ENCODE results near the gene AP3M1. TPM values are rescaled to one million over a fixed set of nuclear protein-coding genes. Genes with fewer than 3 reads are reported as not detected.

The AP3M1 gene
- total RNA-seq, 1 donor from 2014 or later = 33.7 TPM

DNA sequence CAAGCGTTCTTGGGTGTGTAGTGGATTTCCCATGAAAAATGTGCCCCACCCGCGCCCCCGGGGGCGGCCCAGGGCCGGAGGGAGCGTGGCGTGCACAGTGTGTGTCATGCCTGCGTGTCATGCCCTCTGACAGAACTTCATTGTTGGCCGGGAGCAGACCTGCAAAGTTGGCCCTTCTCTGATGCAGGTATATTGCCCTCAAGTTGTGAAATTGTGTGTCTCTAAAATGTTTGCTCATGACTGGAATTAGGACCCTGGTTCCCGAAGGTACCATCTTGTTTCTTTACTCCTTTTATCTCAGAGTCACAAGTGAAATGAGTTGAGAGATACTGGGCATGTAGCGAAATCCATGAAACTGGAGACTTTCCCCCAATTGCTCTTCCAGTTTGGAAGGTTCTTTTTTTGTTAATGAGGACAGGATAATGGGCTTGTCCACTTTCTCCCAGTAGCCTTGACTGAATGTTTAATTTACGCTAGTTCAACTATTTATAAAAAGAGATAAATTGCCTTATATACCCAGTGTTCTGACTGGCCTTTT, 26.6 kb upstream of the AP3M1 start:
- DNase-seq (peak; percentile 64), ATAC-seq (peak; percentile 66 to 67)
- peak overlapping the region; percentile 71 for H3K4me3 ChIP-seq
- intact Hi-C loops (cut with DNase I) = no loop called here
- peak overlapping the region; percentile 89 for H3K27ac ChIP-seq
- TF ChIP-seq, protein P1, sequence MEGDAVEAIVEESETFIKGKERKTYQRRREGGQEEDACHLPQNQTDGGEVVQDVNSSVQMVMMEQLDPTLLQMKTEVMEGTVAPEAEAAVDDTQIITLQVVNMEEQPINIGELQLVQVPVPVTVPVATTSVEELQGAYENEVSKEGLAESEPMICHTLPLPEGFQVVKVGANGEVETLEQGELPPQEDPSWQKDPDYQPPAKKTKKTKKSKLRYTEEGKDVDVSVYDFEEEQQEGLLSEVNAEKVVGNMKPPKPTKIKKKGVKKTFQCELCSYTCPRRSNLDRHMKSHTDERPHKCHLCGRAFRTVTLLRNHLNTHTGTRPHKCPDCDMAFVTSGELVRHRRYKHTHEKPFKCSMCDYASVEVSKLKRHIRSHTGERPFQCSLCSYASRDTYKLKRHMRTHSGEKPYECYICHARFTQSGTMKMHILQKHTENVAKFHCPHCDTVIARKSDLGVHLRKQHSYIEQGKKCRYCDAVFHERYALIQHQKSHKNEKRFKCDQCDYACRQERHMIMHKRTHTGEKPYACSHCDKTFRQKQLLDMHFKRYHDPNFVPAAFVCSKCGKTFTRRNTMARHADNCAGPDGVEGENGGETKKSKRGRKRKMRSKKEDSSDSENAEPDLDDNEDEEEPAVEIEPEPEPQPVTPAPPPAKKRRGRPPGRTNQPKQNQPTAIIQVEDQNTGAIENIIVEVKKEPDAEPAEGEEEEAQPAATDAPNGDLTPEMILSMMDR (IDR thresholded peaks at IDR 0.05) = no peak
- H3K27me3 ChIP-seq (ENCODE audit: low read depth) = no peaks in the 10 kb centered on the region
- peaks cover 22% of the 10 kb centered on the region for H3K4me1 ChIP-seq
- H3K36me3 ChIP-seq = no peaks in the 10 kb centered on the region
- no peaks in the 10 kb centered on the region for H3K9me3 ChIP-seq

DNA sequence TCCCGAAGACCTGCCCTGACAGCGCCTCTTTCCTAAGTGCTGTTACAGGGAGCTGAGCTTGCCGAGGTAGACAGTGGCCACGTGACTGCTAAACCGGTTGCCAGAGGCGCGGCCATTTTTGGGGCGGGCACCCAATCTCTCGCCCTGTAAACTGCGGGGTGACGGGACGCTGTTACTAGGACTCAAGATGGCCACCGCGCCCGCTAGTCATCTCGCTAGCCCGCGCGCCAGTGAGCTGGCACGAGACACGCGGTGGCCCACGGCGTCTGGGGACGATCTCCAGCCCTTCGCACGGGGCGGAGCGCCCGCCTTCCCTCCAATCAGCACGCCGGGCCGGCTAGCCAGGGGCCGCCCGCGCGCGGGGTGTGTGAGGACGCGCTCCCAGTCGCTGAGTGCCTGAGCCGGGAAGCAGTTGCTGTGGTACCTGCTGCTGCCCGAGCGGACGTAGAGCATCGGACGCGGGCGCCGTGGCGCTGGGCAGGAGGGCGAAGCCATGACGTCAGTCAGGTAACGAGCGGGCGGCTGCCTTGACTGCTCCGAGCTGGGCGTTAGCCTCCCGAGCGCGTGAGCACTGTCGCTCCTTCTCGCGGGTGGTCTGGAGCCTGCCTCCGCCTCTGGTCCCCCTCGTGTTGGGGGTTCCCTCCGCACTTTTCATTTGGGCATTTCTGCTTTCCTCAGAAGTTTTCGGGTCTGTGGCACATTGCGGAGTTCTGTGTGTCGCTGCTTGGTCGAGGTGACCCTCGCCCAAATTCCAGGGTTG, 25.9 kb upstream of the AP3M1 start:
- DNase-seq = peak; percentile 99
- H3K4me3 ChIP-seq = peak overlapping the region; percentile 71
- TF ChIP-seq, protein P1 (IDR thresholded peaks at IDR 0.05) = no peak
- H3K4me1 ChIP-seq = peaks cover 22% of the 10 kb centered on the region
- H3K9me3 ChIP-seq = no peaks in the 10 kb centered on the region
- intact Hi-C loops (cut with DNase I) = no loop called here
- H3K27ac ChIP-seq = peak overlapping the region; percentile 89
- peak; percentile 98 to 99 for ATAC-seq
- no peaks in the 10 kb centered on the region for H3K36me3 ChIP-seq
- H3K27me3 ChIP-seq (ENCODE audit: low read depth) = no peaks in the 10 kb centered on the region

DNA sequence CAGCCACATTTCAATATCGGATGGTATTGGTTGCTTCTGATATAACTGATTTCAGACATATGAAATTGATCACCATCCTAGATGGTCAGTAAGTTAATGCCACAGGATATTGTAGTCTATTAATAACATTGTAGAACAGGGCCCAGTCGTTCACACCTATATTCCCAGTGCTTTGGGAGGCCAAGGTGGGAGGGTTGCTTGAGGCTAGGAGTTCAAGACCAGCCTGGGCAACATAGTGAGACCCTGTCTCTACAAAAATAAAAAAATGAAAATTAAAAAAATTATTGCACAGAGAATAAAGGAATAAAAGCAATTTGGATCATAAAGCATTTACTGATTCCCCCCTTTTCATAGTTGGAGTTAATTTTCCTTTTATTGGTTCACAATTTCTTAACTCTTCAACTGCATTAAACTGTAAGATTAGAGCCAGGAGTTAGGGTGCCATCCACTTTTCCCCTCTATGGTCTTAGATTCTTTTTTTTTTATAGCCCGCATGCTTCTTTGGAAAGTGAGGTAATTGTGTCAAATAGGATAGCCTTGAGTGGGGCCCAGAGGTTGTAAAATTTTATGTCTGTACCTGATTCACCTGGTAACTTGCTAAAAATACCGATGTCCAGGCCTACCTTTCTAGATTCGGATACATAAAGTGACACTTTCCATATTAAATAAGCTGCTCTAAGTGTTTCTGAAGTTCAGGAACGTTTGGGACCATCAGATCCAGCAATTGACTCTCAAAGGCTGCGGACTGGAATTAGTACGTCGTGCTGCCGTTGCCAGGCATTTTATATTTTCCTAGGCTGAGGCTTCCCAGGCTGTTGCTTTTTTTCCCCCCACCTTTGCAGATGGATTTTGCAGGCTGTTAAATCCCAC, 25.1 kb upstream of the AP3M1 start:
- Histone ChIP-seq H3K4me1 (peaks cover 22% of the 10 kb centered on the region), H3K9me3 (no peaks in the 10 kb centered on the region), H3K4me3 (peak overlapping the region; percentile 71), H3K36me3 (no peaks in the 10 kb centered on the region), H3K27me3 (ENCODE audit: low read depth) (no peaks in the 10 kb centered on the region), H3K27ac (peak overlapping the region; percentile 89)
- intact Hi-C loops (cut with DNase I) = no loop called here
- TF ChIP-seq, protein P1 (IDR thresholded peaks at IDR 0.05) = no peak
- DNase-seq = no peak
- ATAC-seq = no peak

DNA sequence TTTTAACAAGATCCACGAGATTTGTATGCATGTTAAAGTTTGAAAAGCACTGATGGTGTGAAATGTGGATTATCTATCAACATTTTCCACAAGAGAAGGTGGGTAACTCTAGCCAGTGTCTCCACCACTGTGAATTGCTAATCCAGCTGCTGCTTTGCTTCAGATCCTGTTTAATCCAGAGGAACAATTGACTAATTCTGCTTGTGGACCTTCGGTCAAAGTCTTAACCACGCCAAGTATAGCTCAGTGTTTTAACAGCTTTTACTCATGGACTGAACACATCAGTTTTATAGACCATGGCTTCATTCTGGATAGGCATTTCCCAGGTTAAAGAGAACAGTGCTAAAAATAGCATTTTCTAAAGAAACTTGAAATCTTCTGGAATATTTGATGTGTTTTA, 23.9 kb upstream of the AP3M1 start:
- Histone ChIP-seq H3K27ac (no peak overlapping the region), H3K4me1 (peaks cover 22% of the 10 kb centered on the region), H3K36me3 (no peaks in the 10 kb centered on the region), H3K9me3 (no peaks in the 10 kb centered on the region), H3K4me3 (no peak overlapping the region), H3K27me3 (ENCODE audit: low read depth) (no peaks in the 10 kb centered on the region)
- ATAC-seq (no peak), DNase-seq (no peak)
- TF ChIP-seq, protein P1 (IDR thresholded peaks at IDR 0.05) = no peak
- intact Hi-C loops (cut with DNase I) = no loop called here

DNA sequence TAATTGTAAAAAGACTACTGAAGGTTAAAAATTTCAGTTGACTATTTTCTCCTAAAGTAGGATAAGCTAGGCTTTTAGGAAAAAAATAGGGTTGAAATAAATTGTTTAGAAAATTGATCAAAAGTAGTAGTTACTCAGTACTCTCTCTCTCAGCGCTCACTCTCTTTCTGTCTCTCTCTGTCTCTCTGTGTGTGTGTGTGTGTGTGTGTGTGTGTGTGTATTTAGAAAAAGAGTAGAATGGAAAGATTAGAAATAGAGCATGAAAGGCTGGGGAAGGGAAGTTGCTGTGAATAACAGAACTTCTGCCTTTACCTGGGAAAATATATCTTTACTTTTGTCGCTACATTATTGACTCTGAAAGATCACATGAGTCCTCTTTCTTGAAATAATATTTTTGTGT, 21.0 kb upstream of the AP3M1 start:
- intact Hi-C loops (cut with DNase I) = no loop called here
- ATAC-seq (no peak), DNase-seq (no peak)
- H3K9me3 ChIP-seq = no peaks in the 10 kb centered on the region
- peaks cover 5% of the 10 kb centered on the region for H3K4me1 ChIP-seq
- H3K27ac ChIP-seq = no peak overlapping the region
- TF ChIP-seq, protein P1 (IDR thresholded peaks at IDR 0.05) = no peak
- no peaks in the 10 kb centered on the region for H3K36me3 ChIP-seq
- H3K27me3 ChIP-seq (ENCODE audit: low read depth) = no peaks in the 10 kb centered on the region
- H3K4me3 ChIP-seq = no peak overlapping the region

Data from lower lobe of right lung (tissue), 2 donors.